Choroid plexus epithelial cell (primary cell): ENCODE results near the gene RAET1L.
"Not testable (repeated sequence)": the region's sequence is repeated elsewhere in the genome, so short reads cannot be mapped to it uniquely, and the experiment has no call there.

Experiments used
- DNase-seq: peaks from one replicate; pipeline ENCODE4 v3.0.0-alpha.2; 2010; ENCODE audit warnings: low read depth
- H3K4me3 ChIP-seq: 2 replicates; pipeline ENCODE4 v1.5.1; 2011; ENCODE audit warnings: low read depth, mild to moderate bottlenecking, control low read depth, low read length, moderate library complexity
- CTCF ChIP-seq: conservative IDR thresholded peaks from 2 replicates; pipeline ENCODE4 v1.5.1; 2011; ENCODE audit warnings: low read depth, mild to moderate bottlenecking, control low read depth, inconsistent platforms, low read length, moderate library complexity

RAET1L gene

GRCh38 chr6:150004101-150004782 is 21.1 kb downstream of the RAET1L start:
- peak overlapping the region; percentile 67 for H3K4me3 ChIP-seq
- no peak for DNase-seq
- no peak for TF ChIP-seq CTCF

- DNase-seq, H3K4me3 ChIP-seq: not testable (repeated sequence)
Observed at GRCh38 chr6:150003599-150003998, 21.7 kb downstream of the RAET1L start.

- DNase-seq: no peak
- TF ChIP-seq CTCF: no peak
- H3K4me3 ChIP-seq: no peak overlapping the region
Observed at GRCh38 chr6:150002710-150003109, 22.6 kb downstream of the RAET1L start.

GRCh38 chr6:150001295-150002008 is 23.9 kb downstream of the RAET1L start:
- TF ChIP-seq CTCF: no peak
- no peak overlapping the region for H3K4me3 ChIP-seq
- DNase-seq: peak; percentile 15

GRCh38 chr6:149999636-150000035 is 25.7 kb downstream of the RAET1L start:
- no peak for DNase-seq
- TF ChIP-seq CTCF: no peak
- H3K4me3 ChIP-seq: no peak overlapping the region

- DNase-seq: no peak
- TF ChIP-seq CTCF: no peak
- H3K4me3 ChIP-seq: no peak overlapping the region
Observed at GRCh38 chr6:149995971-149996370, 29.4 kb downstream of the RAET1L start.

- TF ChIP-seq CTCF: no peak
- no peak for DNase-seq
- H3K4me3 ChIP-seq: no peak overlapping the region
Observed at GRCh38 chr6:149995235-149995750, 30.0 kb downstream of the RAET1L start.
